ENCODE measurements around the gene IL17RE.

Gene IL17RE

DNA sequence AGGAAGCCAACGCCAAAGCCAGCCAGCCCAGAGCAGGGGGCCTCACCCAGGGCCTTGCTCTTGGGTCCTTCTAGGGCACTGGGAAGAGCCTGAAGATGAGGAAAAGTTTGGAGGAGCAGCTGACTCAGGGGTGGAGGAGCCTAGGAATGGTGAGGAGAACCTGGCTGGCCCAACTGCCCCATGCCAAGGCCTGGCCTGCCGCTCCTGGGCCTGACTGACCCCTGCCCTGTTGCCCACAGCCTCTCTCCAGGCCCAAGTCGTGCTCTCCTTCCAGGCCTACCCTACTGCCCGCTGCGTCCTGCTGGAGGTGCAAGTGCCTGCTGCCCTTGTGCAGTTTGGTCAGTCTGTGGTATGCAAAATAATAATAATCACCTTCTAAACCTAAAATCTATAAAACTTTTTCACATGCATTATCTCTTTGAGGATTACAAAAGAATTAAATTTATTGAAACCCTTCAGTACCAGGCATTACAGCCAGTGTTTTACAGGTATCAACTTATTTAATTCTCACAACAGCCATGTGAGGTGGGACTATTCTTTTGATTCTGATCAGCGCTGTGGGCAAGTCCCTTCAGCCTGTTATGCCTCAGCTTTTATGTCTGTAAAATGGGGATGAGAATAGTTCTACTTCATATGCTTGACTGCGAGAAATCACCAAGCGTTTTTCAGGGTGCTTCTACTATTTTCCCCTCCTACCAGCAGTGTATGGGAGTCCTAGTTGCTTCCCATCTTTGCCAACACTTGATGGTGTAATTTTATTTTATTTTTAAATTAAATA lies 15.8 kb downstream of the IL17RE start:
- Histone ChIP-seq H3K4me3 (ENCODE audit: low read depth in 1 of 2, low read length in 2 of 2) (peak overlapping the region in 1 of 2 donors; percentile 63), H3K27ac (ENCODE audit: low read length) (no peak overlapping the region), H3K9me3 (ENCODE audit: control insufficient read depth in 1 of 2, low read length in 2 of 2) (no peaks in the 10 kb centered on the region), H3K4me1 (ENCODE audit: control insufficient read depth in 1 of 2, insufficient read depth in 2 of 2, low read length in 2 of 2) (peaks cover 21 to 36% of the 10 kb centered on the region in 2 donors), H3K36me3 (ENCODE audit: control insufficient read depth in 1 of 2, insufficient read depth in 2 of 2, low read length in 2 of 2) (peaks cover 3 to 6% of the 10 kb centered on the region in 2 donors), H3K27me3 (ENCODE audit: low read depth, low read length) (no peaks in the 10 kb centered on the region)

DNA sequence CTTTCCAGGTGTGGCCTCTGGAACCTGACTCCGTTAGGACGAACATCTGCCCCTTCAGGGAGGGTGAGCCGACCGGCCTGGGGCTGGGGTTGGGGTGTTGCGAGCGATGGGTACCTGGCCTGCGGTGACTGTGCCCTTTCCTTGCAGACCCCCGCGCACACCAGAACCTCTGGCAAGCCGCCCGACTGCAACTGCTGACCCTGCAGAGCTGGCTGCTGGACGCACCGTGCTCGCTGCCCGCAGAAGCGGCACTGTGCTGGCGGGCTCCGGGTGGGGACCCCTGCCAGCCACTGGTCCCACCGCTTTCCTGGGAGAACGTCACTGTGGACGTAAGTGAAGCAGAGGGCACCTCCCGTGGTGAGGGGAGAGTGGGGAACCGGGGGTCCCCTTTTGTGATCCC lies 25.5 kb downstream of the IL17RE start:
- Histone ChIP-seq H3K27me3 (ENCODE audit: low read depth, low read length) (no peaks in the 10 kb centered on the region), H3K9me3 (ENCODE audit: control insufficient read depth in 1 of 2, low read length in 2 of 2) (no peaks in the 10 kb centered on the region), H3K36me3 (ENCODE audit: control insufficient read depth in 1 of 2, insufficient read depth in 2 of 2, low read length in 2 of 2) (peaks cover 19 to 50% of the 10 kb centered on the region in 2 donors), H3K27ac (ENCODE audit: low read length) (no peak overlapping the region), H3K4me3 (ENCODE audit: low read depth in 1 of 2, low read length in 2 of 2) (no peak overlapping the region), H3K4me1 (ENCODE audit: control insufficient read depth in 1 of 2, insufficient read depth in 2 of 2, low read length in 2 of 2) (peaks cover 0 to 4% of the 10 kb centered on the region in 2 donors)

DNA sequence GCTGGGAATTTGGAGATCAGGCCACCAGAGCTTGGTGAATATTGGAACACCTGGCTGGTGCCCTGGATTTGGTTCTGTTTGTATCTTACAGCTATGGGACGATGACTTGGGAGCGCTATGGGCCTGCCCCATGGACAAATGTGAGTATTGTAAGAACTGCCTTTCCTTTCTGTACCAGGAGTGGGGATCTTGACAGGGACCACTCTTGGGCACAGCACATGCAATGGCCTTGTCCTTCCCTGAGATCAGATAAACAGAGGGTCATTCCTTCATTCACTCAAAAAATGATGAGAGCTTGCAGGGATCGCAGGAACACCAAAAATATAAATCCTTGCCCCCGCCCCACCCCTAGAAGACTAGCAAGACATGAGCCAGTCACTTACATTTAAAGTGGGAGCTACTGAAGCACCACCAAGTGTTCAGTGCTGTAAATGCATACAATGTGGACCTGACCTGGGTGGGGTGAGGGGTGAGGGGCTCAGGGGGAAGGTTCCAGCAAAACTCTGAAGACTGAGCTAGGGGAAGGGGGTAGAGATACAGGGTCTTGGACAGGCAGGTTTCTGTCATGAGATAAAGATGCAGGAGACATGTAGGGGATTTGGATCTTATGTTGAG lies 28.3 kb downstream of the IL17RE start:
- H3K4me1 ChIP-seq (ENCODE audit: control insufficient read depth in 1 of 2, insufficient read depth in 2 of 2, low read length in 2 of 2) = peaks cover 15 to 21% of the 10 kb centered on the region in 2 donors
- no peak overlapping the region for H3K27ac ChIP-seq (ENCODE audit: low read length)
- H3K9me3 ChIP-seq (ENCODE audit: control insufficient read depth in 1 of 2, low read length in 2 of 2) = no peaks in the 10 kb centered on the region
- peaks cover 22 to 27% of the 10 kb centered on the region in 2 donors for H3K36me3 ChIP-seq (ENCODE audit: control insufficient read depth in 1 of 2, insufficient read depth in 2 of 2, low read length in 2 of 2)
- H3K4me3 ChIP-seq (ENCODE audit: low read depth in 1 of 2, low read length in 2 of 2) = no peak overlapping the region
- H3K27me3 ChIP-seq (ENCODE audit: low read depth, low read length) = no peaks in the 10 kb centered on the region

DNA sequence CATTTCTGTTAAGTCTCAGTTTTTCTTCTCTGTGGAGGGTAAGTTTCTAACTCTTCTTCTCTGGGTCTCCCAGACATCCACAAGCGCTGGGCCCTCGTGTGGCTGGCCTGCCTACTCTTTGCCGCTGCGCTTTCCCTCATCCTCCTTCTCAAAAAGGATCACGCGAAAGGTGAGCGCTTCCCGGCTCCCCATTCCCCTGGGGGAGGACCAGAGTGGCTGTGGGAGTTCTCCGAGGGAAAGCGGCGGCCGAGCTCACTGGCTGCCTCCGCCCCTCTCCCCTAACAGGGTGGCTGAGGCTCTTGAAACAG lies 29.8 kb downstream of the IL17RE start:
- H3K36me3 ChIP-seq (ENCODE audit: control insufficient read depth in 1 of 2, insufficient read depth in 2 of 2, low read length in 2 of 2) = peaks cover 29% of the 10 kb centered on the region in 2 donors

DNA sequence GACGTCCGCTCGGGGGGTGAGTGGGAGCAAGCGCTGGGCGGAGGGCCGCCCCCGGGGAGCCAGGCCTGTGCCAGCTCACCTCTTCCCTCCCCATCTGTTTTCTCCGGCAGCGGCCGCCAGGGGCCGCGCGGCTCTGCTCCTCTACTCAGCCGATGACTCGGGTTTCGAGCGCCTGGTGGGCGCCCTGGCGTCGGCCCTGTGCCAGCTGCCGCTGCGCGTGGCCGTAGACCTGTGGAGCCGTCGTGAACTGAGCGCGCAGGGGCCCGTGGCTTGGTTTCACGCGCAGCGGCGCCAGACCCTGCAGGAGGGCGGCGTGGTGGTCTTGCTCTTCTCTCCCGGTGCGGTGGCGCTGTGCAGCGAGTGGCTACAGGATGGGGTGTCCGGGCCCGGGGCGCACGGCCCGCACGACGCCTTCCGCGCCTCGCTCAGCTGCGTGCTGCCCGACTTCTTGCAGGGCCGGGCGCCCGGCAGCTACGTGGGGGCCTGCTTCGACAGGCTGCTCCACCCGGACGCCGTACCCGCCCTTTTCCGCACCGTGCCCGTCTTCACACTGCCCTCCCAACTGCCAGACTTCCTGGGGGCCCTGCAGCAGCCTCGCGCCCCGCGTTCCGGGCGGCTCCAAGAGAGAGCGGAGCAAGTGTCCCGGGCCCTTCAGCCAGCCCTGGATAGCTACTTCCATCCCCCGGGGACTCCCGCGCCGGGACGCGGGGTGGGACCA lies 30.4 kb downstream of the IL17RE start:
- peaks cover 15 to 21% of the 10 kb centered on the region in 2 donors for H3K4me1 ChIP-seq (ENCODE audit: control insufficient read depth in 1 of 2, insufficient read depth in 2 of 2, low read length in 2 of 2)
- peak overlapping the region; percentile 81 to 88 for H3K4me3 ChIP-seq (ENCODE audit: low read depth in 1 of 2, low read length in 2 of 2)
- H3K36me3 ChIP-seq (ENCODE audit: control insufficient read depth in 1 of 2, insufficient read depth in 2 of 2, low read length in 2 of 2) = peaks cover 32% of the 10 kb centered on the region in 2 donors
- no peaks in the 10 kb centered on the region for H3K9me3 ChIP-seq (ENCODE audit: control insufficient read depth in 1 of 2, low read length in 2 of 2)
- H3K27ac ChIP-seq (ENCODE audit: low read length) = peak overlapping the region; percentile 79
- no peaks in the 10 kb centered on the region for H3K27me3 ChIP-seq (ENCODE audit: low read depth, low read length)

More for the DNA sequence above, 29.8 kb downstream of the IL17RE start:
- H3K4me3 ChIP-seq (ENCODE audit: low read depth in 1 of 2, low read length in 2 of 2) = peak overlapping the region; percentile 81 to 88
- H3K9me3 ChIP-seq (ENCODE audit: control insufficient read depth in 1 of 2, low read length in 2 of 2) = no peaks in the 10 kb centered on the region
- peaks cover 15 to 21% of the 10 kb centered on the region in 2 donors for H3K4me1 ChIP-seq (ENCODE audit: control insufficient read depth in 1 of 2, insufficient read depth in 2 of 2, low read length in 2 of 2)
- peak overlapping the region; percentile 79 for H3K27ac ChIP-seq (ENCODE audit: low read length)
- no peaks in the 10 kb centered on the region for H3K27me3 ChIP-seq (ENCODE audit: low read depth, low read length)

DNA sequence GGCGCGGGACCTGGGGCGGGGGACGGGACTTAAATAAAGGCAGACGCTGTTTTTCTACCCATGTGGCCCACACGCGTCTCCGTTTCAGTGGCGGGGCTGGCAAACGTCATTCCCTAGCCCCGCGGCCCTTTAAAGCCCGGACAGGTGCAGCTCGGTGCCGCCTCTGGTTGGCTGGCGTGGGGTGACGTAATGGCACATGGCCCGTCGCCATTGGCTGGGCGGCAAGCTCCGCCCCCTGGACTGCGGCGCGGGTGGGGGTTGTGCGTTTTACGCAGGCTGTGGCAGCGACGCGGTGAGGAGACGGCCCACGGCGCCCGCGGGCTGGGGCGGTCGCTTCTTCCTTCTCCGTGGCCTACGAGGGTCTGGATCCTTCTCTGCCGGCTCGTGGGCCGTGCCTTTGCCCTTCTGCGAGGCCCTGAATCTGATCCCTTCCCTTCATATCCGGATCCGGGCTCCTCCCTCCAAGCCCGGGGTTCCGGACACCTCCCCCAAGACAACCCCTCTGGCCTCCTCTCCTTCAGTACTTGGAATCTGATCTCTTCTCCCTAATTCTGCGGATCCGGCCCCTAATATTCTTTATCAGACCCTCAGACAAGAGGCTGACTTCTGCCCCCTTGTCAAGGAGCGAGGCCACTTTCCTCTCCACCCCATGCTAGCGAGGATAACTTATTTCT lies 31.1 kb downstream of the IL17RE start, which contains the start of gene CRELD1:
Gene CRELD1, plus strand, starts transcription at position 274 of the 674 bp plus-strand sequence. CDS start 605 bp downstream, outside the sequence.
- peak within 1 kb of the TSS; percentile 95 for H3K27ac ChIP-seq (ENCODE audit: low read length)
- H3K4me3 ChIP-seq (ENCODE audit: low read depth in 1 of 2, low read length in 2 of 2) = peak within 1 kb of the TSS; percentile 81 to 88
- H3K36me3 ChIP-seq (ENCODE audit: control insufficient read depth in 1 of 2, insufficient read depth in 2 of 2, low read length in 2 of 2) = peaks cover 29 to 30% of the 10 kb centered on the region in 2 donors
- H3K9me3 ChIP-seq (ENCODE audit: control insufficient read depth in 1 of 2, low read length in 2 of 2) = no peaks in the 10 kb centered on the region
- no peaks in the 10 kb centered on the region for H3K27me3 ChIP-seq (ENCODE audit: low read depth, low read length)
- peaks cover 15 to 21% of the 10 kb centered on the region in 2 donors for H3K4me1 ChIP-seq (ENCODE audit: control insufficient read depth in 1 of 2, insufficient read depth in 2 of 2, low read length in 2 of 2)

DNA sequence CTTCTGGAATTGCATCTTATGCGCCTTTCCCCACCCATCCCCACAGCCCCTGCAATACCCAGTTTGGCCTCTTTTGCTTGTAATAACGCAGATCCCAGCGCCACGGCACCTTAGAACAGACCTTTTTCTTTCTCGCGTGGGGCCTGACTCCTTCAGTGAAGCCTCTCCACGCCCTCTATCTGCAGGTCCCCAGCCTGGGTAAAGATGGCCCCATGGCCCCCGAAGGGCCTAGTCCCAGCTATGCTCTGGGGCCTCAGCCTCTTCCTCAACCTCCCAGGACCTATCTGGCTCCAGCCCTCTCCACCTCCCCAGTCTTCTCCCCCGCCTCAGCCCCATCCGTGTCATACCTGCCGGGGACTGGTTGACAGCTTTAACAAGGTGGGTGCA lies 31.6 kb downstream of the IL17RE start:
- Histone ChIP-seq H3K27me3 (ENCODE audit: low read depth, low read length) (no peaks in the 10 kb centered on the region), H3K27ac (ENCODE audit: low read length) (peak overlapping the region; percentile 95), H3K36me3 (ENCODE audit: control insufficient read depth in 1 of 2, insufficient read depth in 2 of 2, low read length in 2 of 2) (peaks cover 28 to 29% of the 10 kb centered on the region in 2 donors), H3K4me3 (ENCODE audit: low read depth in 1 of 2, low read length in 2 of 2) (peak overlapping the region; percentile 81 to 88), H3K9me3 (ENCODE audit: control insufficient read depth in 1 of 2, low read length in 2 of 2) (no peaks in the 10 kb centered on the region), H3K4me1 (ENCODE audit: control insufficient read depth in 1 of 2, insufficient read depth in 2 of 2, low read length in 2 of 2) (peaks cover 15 to 21% of the 10 kb centered on the region in 2 donors)

DNA sequence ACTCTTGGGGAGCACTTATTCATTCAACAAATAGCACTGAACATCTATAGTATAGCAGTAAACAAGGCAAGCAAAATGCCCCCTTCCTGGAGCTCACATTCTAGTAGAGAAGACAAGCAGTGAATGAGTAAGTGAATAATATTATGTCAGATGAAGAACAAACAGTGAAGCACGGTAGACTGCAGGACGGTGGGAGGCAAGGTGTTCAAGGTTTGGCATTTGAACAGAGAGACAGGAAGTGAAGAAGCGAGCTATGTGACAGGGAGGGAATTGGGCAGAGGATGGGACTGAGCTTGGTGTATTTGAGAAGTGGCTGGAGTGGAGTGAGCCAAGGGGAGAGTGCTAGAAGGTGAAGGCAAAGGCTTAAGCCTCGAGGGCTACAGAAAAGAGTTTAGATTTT lies 32.3 kb downstream of the IL17RE start:
- peaks cover 20 to 24% of the 10 kb centered on the region in 2 donors for H3K36me3 ChIP-seq (ENCODE audit: control insufficient read depth in 1 of 2, insufficient read depth in 2 of 2, low read length in 2 of 2)
- no peak overlapping the region for H3K27ac ChIP-seq (ENCODE audit: low read length)
- no peaks in the 10 kb centered on the region for H3K9me3 ChIP-seq (ENCODE audit: control insufficient read depth in 1 of 2, low read length in 2 of 2)
- H3K4me3 ChIP-seq (ENCODE audit: low read depth in 1 of 2, low read length in 2 of 2) = peak overlapping the region; percentile 81 to 88
- H3K27me3 ChIP-seq (ENCODE audit: low read depth, low read length) = no peaks in the 10 kb centered on the region
- peaks cover 15 to 21% of the 10 kb centered on the region in 2 donors for H3K4me1 ChIP-seq (ENCODE audit: control insufficient read depth in 1 of 2, insufficient read depth in 2 of 2, low read length in 2 of 2)

DNA sequence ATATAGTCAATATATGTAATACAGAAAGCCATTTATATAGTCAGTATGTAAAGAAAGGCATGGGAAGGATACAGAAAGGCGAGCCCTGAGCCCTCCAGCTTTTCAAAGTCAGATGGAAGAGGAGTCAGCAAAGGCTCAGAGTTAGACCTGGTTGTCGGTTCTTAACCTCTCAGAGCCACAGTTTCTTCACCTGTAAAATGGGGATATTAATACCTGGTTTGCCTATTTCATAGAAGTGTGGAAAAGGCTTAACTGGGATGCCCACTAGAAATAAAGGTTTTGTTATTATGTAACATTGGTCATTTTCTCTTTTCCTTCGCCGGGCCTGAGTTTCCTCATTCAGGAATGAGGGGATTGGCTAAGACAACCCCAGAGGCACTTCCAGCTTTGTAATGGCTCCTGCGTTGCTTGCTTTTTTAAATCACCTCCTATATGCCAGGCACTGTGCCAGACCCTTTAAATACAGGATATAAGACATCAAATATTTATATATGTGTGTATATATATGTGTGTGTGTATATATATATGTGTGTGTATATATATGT lies 33.4 kb downstream of the IL17RE start:
- H3K27me3 ChIP-seq (ENCODE audit: low read depth, low read length) = no peaks in the 10 kb centered on the region
- H3K27ac ChIP-seq (ENCODE audit: low read length) = no peak overlapping the region
- peaks cover 17 to 18% of the 10 kb centered on the region in 2 donors for H3K36me3 ChIP-seq (ENCODE audit: control insufficient read depth in 1 of 2, insufficient read depth in 2 of 2, low read length in 2 of 2)
- peaks cover 15 to 21% of the 10 kb centered on the region in 2 donors for H3K4me1 ChIP-seq (ENCODE audit: control insufficient read depth in 1 of 2, insufficient read depth in 2 of 2, low read length in 2 of 2)
- no peak overlapping the region for H3K4me3 ChIP-seq (ENCODE audit: low read depth in 1 of 2, low read length in 2 of 2)
- no peaks in the 10 kb centered on the region for H3K9me3 ChIP-seq (ENCODE audit: control insufficient read depth in 1 of 2, low read length in 2 of 2)

DNA sequence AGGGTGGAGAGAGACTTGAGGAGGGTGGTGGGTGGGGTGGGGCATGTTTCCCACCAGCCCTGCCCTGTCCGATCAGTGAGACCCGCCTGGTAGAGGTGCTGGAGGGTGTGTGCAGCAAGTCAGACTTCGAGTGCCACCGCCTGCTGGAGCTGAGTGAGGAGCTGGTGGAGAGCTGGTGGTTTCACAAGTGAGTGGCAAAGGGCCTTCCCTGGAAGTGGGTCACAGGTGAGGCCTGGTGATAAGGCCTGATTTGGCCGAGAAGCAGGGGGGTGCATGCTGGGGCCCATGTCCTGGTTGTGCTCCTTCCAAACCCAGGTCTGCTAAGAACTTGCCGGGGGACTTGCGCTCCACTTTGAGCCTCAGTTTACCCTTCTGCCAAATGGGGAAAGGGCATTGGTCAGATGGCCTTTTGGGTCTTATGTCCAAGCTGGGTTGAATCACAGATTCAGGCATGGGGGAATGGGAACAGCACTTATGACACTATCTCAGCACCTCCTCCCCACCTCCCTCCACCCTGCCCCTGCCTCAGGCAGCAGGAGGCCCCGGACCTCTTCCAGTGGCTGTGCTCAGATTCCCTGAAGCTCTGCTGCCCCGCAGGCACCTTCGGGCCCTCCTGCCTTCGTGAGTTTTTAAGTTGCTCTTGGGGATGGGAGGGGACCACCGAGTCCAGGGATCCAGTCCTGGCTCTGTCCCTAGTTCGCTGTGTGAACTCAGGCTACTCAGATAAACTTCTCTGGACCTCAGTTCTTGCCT lies 35.0 kb downstream of the IL17RE start:
- Histone ChIP-seq H3K27ac (ENCODE audit: low read length) (no peak overlapping the region), H3K4me3 (ENCODE audit: low read depth in 1 of 2, low read length in 2 of 2) (no peak overlapping the region), H3K27me3 (ENCODE audit: low read depth, low read length) (no peaks in the 10 kb centered on the region), H3K36me3 (ENCODE audit: control insufficient read depth in 1 of 2, insufficient read depth in 2 of 2, low read length in 2 of 2) (peaks cover 18 to 23% of the 10 kb centered on the region in 2 donors), H3K4me1 (ENCODE audit: control insufficient read depth in 1 of 2, insufficient read depth in 2 of 2, low read length in 2 of 2) (peaks cover 15 to 18% of the 10 kb centered on the region in 2 donors), H3K9me3 (ENCODE audit: control insufficient read depth in 1 of 2, low read length in 2 of 2) (no peaks in the 10 kb centered on the region)
